Measurements from ENCODE around the gene CNOT8.

The CNOT8 gene

DNA sequence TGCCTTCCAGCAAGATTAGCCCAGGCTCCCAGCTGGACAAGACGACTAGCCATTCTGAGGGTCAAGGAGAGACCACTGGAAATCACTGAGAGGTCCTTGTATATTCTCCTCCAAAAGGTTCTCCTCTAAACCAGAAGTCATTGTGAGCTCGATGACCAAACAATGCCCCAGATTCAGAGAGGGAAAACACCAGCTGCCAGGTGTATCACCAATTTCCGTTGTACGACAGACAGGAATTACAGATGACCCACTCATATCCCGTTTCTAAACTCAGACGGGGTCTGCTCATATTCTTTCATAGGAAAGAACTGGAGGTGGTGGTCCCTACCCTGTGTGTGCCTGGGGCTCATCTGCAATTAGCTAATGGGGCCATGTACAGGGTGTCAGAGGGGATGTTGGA is 22.2 kb upstream of the CNOT8 start:
- DNase-seq: no peak

DNA sequence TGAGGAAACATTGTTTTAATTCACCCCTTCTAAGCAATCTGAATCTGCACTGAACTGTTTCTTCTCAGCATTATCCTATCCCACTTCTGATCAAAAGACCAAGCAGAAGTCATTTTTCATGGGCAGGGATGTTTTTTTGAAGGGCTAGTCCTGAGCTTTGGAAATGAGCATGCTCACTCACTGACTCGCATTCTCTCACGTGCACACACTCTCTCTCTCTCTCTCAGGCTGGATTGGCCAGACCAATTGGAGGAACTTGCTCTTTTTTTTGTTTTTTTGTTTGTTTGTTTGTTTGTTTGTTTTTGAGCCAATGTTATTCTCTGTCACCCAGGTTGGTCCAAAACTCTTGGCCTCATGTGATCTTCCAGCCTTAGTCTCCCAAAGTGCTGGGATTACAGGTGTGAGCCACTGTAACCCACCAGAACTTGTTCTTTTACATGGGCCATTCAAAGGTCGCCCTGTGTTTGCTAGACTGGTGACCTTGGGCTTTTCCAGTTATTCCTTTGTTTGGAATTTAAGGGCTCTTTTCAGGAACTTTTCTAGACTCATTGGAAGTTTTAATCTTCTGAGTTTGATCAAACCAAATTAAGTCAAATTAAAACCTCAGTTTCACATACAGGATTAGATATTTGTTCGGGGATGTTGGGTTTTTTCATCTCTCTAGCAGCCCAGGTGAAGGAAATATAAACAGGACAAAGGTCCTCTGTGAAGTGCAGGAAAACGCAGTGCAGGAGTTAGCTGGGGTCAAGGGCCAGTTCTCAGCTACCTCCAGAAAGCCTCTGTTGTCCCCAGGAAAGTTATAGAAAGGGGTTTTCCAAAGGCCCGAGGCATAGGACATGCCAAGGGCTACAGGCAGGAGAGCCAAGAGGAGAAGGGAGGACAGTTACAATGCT is 21.2 kb upstream of the CNOT8 start:
- DNase-seq: no peak

DNA sequence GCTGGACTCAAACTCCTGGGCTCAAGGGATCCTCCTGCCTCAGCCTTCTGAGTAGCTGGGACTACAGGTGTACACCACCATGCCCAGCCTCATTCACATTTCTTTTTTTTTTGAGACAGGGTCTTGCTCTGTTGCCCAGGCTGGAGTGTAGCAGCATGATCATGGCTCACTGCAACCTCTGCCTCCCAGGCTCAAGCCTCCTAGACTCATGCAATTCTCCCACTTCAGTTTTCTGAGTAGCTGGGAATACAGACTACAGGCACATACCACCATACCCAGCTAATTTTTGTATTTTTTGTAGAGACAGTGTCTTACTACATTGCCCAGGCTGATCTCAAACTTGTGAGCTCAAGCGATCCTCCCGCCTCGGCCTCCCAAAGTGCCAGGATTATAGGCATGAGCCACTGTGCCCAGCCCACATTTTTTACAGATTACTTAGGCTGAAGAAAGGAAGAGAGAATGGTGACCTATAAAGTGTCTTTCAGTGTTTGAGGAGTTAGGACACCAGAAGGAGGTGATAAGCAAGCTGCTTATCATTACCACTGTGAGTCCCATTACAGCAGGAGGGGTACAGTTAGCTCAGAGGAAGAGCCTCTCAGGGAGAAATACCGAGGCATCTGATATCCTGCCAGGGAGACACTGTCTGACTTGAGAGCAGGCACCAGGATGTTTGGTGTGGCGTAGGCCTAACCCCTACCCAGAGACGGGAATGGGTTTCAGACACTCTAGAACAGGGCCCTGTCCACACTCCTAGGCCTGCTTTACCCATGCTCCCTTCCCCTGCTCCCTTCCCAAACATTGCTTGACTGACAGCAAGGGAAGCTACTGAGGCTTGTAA is 17.8 kb upstream of the CNOT8 start:
- no peak for DNase-seq

DNA sequence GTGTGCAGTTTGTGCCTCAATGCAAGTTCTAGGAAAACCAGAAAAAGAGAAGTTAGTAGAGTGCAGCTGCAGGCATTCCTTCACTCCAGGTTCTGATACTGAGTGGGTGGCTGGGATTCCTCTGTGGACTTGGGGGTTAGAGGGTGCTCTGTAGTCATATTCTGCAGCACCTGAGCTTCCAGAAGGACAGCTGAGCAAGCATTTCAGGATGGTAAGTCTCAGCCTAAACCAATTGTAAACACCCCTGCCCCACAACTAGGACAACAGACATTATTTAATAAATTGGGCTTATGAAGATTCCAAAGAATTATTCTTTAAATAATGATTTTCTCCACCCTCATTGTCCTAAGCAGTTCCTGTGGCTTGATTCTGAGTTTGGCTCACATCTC is 17.2 kb upstream of the CNOT8 start:
- DNase-seq: no peak

DNA sequence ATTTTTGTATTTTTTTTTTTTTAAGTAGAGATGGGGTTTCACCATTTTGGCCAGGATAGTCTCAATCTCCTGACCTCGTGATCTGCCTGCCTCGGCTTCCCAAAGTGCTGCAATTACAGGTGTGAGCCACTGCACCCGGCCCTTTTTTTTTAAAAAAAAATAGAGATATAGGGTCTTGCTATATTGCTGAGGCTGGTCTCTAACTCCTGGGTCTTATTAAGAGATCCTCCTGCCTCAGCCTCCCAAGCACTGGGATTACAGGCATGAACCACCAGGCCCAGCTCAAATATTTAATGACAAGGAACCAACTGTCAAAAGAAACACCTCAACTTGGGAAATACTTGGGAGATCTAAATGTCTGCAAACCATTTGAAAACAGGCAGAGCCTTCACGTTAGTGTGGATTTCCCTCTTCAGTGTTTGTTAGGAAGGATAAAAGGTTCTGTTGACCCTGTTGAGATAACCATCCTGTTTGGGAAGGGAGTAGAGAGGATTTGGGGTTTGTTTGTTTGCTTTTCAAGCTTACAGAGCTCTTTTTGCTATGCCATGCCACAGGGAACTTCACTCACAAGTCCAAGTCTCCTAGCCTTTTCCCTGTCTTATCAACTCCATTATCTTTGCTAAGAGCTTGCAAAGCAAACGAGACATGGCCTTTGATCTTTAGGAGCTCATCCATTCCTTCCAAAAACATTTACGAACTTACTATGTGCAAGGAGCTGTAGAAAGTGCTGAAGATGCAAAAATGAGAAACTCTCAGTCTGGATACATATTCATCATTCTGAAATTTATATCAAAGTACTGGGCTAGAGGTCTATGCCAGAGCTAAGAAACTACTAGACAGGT is 15.5 kb upstream of the CNOT8 start:
- no peak for DNase-seq

DNA sequence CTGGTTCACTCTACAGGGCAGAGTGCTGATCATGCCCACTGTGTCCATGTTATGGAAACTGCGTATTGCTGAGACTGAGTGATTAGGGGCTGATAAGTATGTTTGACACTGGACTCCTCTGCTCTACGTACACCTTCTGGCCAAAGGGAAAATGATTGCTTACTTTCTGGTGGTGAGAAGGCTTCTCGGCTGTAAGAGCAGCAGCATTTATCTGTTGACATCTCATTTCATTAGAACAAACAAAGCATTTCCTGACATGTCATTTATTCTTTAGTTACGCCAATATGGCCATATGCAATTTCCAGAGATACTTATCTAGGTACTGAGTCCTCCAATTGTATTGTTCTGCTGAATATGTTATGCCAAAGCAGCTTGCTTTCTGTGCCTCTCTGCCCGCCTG is 13.6 kb upstream of the CNOT8 start:
- DNase-seq: no peak

DNA sequence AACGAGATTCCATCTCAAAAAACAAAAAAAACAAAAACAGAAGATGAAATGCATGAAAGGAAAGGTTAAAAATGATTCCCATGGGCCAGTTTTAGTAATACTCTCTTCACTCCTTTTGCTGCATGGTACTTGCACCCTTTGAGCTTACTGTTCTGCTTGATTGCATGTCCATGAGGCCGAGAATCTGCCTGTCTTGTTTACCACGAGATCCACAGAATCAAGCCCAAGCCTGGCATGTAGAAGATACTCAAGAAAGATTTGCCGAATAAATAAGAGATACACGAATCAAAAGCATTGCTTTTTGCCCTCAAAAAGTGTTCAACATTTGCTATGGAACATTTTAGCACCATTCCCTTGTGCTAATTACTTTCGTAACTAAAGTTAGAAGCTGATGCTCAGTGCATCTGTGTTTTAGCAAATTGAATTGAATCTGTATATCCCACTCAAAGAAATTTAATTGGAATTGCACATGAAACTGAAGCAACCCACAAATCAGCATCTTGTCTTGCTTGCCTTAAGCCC is 9.1 kb upstream of the CNOT8 start:
- no peak for DNase-seq

DNA sequence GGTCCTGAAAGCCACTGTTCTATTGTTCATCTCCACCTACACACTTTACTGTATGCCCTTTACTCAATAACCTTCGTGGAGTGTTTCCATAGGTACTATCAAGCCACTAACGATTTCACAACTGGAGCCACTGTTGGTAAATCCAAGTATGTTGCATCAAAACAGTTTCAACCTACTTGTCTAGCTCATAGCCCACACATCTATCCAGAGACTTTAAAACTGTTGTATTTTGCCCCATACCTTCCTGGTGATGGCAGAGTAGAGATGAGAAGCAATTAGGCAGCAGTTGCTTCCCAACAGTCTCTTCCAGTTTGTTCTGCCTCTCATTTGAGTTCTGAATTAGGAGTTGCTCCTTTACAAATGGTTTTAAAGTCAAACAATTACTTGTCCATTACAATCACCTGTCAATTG is 8.6 kb upstream of the CNOT8 start:
- no peak for DNase-seq

DNA sequence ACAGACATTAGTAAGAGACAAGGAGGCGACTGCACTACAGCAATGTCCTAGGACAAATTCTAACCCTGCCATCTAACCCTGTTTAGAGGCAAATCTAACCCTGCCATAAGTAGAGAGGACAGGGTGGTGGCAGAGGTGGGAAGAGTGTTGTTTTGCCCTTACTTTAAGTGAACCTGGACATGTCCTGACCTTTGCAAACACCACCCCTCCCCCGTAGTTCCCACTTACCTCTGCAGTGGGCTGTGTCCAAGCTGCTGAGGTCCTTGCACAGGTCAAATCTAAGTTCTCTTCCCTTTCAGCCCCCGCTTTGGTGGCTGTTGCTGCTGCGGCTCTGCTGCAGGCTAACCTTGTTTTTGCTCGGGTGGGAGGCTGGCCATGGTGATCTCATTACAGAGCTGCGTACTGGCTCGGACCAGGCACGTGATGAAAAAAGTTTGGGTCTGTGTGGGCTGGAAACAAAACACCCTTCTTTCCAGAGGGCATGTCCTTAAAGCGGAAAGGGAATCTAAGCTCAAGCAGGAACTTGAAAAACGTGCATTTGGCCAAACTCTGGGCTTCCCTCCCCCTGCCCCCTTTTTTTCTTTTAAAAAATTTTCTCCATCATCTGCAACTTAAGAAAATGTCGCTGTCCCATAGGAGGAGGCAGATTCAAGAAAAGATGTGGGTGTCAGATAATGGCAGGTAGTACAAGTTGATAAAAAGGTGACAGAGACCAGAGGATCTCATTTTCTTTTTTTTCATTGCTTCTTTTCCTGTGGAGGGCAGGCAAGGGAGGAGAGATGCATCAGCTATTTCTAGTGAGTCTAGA is 8.0 kb upstream of the CNOT8 start, which contains the start of gene FAXDC2:
TSS of gene FAXDC2 (minus strand) at position 349 of the 808 bp plus-strand sequence. CDS start 12,425 bp downstream, outside the sequence.
- no peak for DNase-seq

DNA sequence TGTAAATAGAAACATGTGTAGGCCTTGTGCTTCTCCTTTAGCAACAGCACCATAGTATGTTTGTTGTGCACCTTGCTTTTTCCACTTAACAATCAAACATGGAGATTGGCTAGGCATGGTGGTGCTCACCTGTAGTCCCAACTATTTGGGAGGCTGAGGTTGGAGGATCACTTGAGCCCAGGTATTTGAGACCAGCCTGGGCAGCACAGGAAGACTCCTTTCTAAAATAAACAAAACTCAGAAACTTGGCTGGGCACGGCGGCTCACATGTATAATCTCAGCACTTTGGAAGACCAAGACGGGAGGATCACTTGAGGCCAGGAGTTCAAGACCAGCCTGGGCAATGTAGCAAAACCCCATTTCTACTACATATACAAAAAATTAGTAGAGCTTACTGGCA is 7.1 kb upstream of the CNOT8 start:
- no peak for DNase-seq

DNA sequence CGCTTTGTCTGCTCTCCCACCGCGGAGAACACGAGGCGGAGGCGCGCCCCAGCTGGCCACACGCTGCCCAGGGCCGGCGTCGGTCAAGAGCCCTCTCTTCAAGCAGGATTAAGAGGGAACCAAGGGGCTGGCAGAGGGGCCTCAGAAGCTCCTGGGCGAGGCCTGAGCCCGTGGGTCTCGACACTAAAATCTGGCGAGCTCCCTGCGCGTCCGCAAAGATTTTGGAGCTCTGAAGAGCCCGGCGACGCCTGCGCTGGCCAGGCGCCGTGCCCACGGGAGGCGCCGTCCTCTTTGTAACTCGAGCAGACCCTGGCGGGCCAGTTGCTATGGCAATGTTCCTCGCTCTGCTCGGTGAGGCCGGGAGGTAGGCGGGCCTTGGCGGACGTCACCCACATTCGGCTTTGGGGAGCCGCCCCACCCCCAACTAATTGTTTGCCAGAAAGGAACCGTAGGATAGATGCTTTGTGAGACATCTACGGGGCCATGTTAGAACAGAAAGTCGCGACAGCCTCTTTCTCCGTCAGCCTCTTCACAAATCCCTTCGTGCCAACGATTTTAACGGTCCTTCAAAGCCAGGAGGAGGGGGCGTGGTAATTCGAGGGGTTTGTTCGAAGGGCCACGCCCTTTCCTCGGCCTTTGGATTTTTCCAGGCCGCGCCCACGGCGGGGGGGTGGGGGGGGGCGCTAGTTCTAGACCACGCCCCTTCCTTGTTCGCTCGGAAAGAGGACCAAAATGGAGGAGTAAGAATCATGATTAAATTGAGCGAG is 714 bp upstream of the CNOT8 start:
- peak; percentile 94 for DNase-seq

DNA sequence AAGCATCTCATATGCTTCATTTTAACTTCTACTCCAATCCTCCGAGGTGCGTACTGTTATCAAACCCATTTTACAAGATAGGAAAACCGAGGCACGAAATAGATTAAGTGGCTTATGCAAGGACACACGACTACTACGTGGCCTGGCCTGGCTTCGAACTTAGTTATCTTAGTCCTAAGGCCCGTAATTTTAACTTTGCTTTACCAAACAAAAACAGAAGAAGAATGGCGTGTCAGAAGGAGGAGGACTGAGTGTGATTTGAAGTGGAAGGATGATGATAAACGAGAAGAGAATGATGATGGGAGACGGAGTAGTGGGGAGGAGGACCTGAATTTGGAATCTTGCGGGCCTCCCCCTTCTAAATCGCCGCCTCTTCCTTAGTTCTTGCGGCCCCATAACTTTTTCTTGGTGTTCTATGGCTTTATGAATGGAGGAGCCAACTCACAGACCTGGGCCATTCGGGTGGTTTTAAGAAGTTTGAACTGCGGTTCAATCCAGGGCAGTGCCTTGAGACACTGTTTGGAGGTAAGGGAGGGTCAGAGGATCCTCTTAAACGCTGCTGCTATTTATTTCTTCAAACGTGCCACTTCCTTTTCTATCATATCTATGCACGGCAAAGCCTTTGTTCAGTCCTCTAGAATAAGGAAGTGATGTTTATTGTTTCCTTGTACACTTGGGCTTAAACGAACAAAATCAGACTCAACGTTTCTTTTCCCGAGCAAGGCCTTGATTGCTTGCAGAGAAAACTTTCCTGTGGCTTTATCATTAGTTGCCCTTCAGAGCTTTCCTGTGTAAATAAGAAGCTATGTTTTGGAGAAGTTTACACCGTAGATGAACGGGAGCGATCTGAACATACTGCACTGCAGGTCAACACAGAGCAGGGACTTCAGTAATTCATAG is 795 bp downstream of the CNOT8 start:
- DNase-seq: no peak

DNA sequence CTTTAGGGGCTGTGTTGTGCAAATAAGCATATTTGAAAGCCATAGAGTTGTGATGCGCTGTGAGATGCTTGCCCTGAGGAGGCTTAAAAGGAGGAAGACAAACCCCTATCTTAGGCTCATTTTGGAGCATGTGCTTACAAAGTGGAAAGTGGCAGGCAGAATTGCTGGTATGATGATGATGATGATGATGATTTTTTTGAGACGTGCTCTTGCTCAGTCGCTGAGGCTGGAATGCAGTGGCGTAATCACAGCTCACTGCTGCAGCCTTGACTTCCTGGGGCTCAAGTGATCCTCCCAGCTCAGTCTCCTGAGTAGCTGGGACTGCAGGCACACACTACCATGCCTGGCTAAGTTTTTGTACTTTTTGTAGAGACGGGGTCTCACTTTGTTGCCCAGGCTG is 1.7 kb downstream of the CNOT8 start:
- no peak for DNase-seq

DNA sequence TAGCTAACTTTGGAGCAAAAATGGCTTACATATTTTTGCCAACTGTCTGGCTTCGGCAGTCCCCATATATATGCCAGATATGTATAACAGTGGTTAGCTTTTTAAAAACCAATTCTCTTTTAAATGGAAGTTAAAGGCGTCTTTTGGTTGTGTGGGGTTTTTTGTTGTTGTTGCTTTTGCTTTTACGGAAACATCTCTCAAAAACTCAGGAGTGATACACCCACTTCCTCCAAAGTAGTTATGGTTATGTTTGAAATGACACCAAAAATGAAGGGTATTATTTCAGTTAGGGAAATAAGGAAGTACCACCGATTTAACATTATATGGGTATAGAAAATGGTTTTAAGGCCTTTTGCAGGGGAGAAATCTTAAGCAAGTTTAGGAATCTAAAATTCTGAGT is 2.3 kb downstream of the CNOT8 start:
- no peak for DNase-seq

DNA sequence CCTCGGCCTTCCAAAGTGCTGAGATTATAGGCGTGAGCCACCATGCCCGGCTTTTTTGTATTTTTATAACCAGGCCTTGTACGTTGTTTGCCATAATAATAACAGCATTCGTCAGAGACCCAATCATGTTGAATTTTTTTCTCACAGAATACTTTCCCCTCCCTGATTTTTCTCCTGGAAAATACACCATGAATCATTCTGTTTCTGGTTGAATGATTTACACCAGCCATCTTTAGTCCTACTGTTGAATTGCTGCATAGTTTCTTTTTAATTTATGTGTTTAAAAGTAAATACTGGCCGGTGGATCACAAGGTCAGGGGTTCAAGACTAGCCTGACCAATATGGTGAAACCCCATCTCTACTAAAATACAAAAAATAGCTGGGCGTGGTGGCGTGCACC is 3.5 kb downstream of the CNOT8 start:
- DNase-seq: no peak

DNA sequence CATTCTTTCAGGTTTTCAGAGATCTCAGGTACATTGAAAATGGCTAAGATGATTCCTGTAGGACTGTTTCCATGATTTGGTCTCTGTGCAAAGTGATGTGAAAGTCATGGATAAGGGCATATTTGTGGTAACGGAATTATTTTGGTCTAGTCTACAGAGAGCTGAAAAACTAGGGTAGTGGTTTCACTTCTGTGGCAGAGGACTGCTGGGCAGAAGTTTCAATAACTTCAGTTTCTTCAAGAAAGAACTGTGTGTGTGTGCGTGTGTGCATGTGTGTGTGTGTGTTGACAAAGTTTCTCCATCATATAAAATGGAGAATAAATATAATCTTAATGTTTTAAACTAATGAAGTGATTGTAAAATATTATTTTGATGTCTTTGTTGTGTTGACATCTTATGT is 4.3 kb downstream of the CNOT8 start:
- no peak for DNase-seq

DNA sequence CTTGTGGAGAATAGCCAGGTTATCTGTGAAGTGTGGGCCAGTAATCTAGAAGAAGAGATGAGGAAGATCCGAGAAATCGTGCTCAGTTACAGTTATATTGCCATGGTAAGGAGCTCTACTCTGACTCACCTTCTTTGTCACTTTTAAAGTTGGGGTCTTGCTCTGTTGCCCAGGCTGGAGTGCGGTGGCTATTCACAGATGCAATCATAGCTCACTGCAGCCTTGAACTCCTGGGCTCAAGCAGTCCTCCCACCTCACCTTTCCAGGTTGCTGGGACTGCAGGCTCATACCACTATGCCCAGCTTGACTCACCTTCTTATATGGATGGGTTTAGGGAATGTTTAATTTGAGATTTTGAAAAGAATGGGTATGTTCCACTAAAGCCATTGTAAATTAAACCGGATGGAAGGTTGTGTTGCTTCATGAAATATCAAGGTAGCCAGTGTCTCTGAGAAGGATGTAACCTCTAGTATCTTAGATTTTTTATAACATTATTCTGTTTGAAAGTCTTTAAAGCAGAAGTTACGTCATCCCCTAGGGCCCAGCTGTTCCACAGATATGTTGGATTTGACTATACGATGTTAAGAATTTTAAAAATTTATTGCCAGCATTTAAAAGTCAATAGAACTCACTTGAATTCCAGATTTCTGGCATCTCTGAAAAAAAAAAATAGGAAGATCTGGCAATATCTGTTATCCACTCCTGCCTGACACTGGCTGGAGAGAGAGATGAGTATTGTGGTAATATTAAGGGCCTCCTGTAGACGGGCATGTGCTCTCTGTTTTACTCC is 5.1 kb downstream of the CNOT8 start:
- DNase-seq: no peak

DNA sequence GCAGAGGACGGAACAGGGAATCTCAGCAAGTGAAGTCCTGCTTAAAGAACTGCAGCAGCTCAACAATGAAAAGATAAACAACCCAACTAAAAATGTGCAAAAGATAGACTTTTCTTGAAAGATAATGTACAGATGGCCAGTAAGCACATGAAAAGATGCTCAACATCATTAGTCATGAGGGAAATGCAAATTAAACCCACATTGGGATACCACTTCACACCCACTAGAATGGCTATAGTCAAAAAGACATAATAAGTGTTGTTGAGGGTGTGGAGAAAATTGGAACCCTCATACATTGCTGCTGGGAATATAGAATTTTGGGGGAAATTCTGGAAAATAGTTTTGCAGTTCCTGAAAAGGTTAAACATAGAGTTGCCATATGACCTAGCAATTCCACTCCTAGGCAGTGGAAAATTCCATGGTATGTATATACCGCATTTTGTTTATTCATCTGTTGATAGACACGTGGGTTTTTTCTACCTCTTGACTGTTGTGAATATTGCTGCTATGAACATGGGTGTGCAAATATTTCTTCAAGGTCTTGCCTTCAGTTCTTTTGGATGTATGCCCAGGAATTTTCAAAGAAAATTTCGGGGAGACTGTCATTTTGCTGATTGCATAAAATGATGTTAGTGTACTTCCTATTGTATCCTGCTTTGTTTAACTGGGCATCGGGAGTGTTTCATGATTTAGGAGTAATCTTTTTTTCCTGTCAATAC is 7.2 kb downstream of the CNOT8 start:
- DNase-seq: no peak

DNA sequence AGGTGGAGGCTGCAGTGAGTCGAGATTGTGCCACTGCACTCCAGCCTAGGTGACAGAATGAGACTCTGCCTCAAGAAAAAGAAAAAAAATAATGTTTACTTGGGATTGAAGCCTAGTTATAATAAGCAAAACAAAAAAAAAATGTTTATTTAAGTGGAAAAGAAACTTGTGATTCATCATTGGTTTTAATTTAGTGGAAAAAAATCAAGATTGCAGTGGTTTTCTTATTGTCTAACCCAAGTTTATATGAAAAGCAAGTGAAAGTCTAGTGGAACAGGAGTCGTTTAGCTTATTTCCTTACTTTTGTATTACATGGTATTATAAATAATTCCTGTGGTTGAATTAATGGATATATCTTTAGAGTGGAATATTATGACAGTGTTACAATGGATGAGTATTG is 8.4 kb downstream of the CNOT8 start:
- no peak for DNase-seq
